ENCODE results near the gene IL13RA1. TPM values are rescaled to one million over a fixed set of nuclear protein-coding genes. Genes with fewer than 3 reads are reported as not detected.
A peak's percentile ranks its signal among the peaks of the same experiment; 100 is the strongest.

IL13RA1 gene
- total RNA-seq, 1 experiment from 2014 or later, result 33.4 TPM

GRCh38 chrX:118780509-118780908 is 53.1 kb downstream of the IL13RA1 start:
- no peak for ATAC-seq
- intact Hi-C loops (cut with micrococcal nuclease), result no loop called here

DNA sequence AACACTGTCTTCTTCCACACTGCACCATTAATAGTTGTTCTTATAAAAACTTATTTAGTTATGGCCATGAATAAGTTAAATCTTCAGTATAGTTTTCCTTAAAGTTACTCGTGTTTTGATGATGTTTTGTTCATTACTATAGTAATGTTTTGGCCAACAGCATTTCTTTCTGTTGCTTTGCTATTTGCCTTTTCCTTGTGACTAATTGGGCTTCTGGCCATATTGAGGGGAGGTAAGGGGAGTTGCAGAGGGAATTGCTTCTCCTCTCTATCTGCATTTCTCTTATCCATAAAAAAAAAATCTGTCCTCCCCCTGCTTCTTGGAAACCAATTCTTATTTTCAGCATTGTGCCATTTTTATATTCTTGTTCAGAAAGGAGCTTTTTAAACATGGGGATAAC is 53.5 kb downstream of the IL13RA1 start:
- CTCF ChIA-PET, result interaction anchor here (0.6 kb wide), 1 partner anchor 52 kb away, joined by 4 read pairs; no protein-coding TSS in a partner anchor
- BruUV-seq (replicated peaks), result no TSS peak
- H3K79me2 ChIP-seq (ENCODE audit: low read length), result no peaks in the 10 kb centered on the region

More at GRCh38 chrX:118780509-118780908, 53.1 kb downstream of the IL13RA1 start:
- no TSS peak for BruUV-seq (replicated peaks)
- ChIA-PET CTCF (no interaction called here), POLR2A (ENCODE audit: unreplicated experiment) (no interaction called here)
- no peaks in the 10 kb centered on the region for H4K20me1 ChIP-seq (ENCODE audit: low read length)
- H2AFZ ChIP-seq (ENCODE audit: low read length), result no peak overlapping the region
- H3K9ac ChIP-seq (ENCODE audit: low read length), result no peak overlapping the region
- H3K4me1 ChIP-seq (ENCODE audit: insufficient read depth, low read length), result no peaks in the 10 kb centered on the region
- H3K9me2 ChIP-seq (replicated peaks; ENCODE audit: low read length), result no peaks in the 10 kb centered on the region
- peak overlapping the region; percentile 9; the same call in 1 of the 2 replicates for H3K27ac ChIP-seq (ENCODE audit: low read length)
- H3K4me3 ChIP-seq (ENCODE audit: low read length), result no peak overlapping the region
- H3K36me3 ChIP-seq (ENCODE audit: low read depth, low read length), result no peaks in the 10 kb centered on the region
- H3F3A ChIP-seq (ENCODE audit: low read length, unreplicated experiment), result no peaks in the 10 kb centered on the region
- TF ChIP-seq CTCF (conservative IDR thresholded peaks at IDR 0.05; ENCODE audit: low read depth, low read length) (no peak), EZH2phosphoT487 (IDR thresholded peaks at IDR 0.05; ENCODE audit: borderline replicate concordance, low read length) (no peak), EZH2 (IDR thresholded peaks at IDR 0.05; ENCODE audit: low read length, unreplicated experiment) (no peak)
- H3K27me3 ChIP-seq (ENCODE audit: low read length), result no peaks in the 10 kb centered on the region
- no peak overlapping the region for H3K4me2 ChIP-seq (ENCODE audit: low read length)
- H3K9me3 ChIP-seq (ENCODE audit: low read length), result no peaks in the 10 kb centered on the region
- DNase-seq, result no peak
- no peaks in the 10 kb centered on the region for H3K79me2 ChIP-seq (ENCODE audit: low read length)

More for the DNA sequence above, 53.5 kb downstream of the IL13RA1 start:
- Histone ChIP-seq H3K36me3 (ENCODE audit: low read depth, low read length) (no peaks in the 10 kb centered on the region), H3K4me2 (ENCODE audit: low read length) (no peak overlapping the region), H4K20me1 (ENCODE audit: low read length) (no peaks in the 10 kb centered on the region), H3K9me3 (ENCODE audit: low read length) (no peaks in the 10 kb centered on the region), H3K9ac (ENCODE audit: low read length) (no peak overlapping the region), H3K4me3 (ENCODE audit: low read length) (no peak overlapping the region), H3K27me3 (ENCODE audit: low read length) (no peaks in the 10 kb centered on the region), H3K9me2 (replicated peaks; ENCODE audit: low read length) (no peaks in the 10 kb centered on the region), H3K4me1 (ENCODE audit: insufficient read depth, low read length) (no peaks in the 10 kb centered on the region), H3K27ac (ENCODE audit: low read length) (peak overlapping the region; percentile 9; the same call in 1 of the 2 replicates), H2AFZ (ENCODE audit: low read length) (no peak overlapping the region), H3F3A (ENCODE audit: low read length, unreplicated experiment) (no peaks in the 10 kb centered on the region)
- POLR2A ChIA-PET (ENCODE audit: unreplicated experiment), result no interaction called here
- intact Hi-C loops (cut with micrococcal nuclease), result no loop called here
- ATAC-seq (no peak), DNase-seq (peak; percentile 20)
- TF ChIP-seq EZH2 (IDR thresholded peaks at IDR 0.05; ENCODE audit: low read length, unreplicated experiment) (no peak), EZH2phosphoT487 (IDR thresholded peaks at IDR 0.05; ENCODE audit: borderline replicate concordance, low read length) (no peak), CTCF (conservative IDR thresholded peaks at IDR 0.05; ENCODE audit: low read depth, low read length) (no peak)

Measured in PC-3 (cell line).